HG03571 (cell line): ENCODE data around the gene PPL.
"Not testable (repeated sequence)": the region's sequence is repeated elsewhere in the genome, so short reads cannot be mapped to it uniquely, and the experiment has no call there.

ENCODE experiments used
- ATAC-seq: cut with Tn5 transposase; IDR thresholded peaks from one replicate; pipeline ENCODE4 v1.9.1; 2021; ENCODE audit not compliant: unreplicated experiment

The PPL gene

GRCh38 chr16:4960579-4960978 is 23.6 kb upstream of the PPL start:
- no peak for ATAC-seq

- no peak for ATAC-seq
Measured at GRCh38 chr16:4958510-4959438, 21.8 kb upstream of the PPL start.

- ATAC-seq, result peak; percentile 75
Measured at GRCh38 chr16:4957720-4958509, 21.0 kb upstream of the PPL start, which contains the start of gene SEC14L5. SEC14L5 (plus strand) TSS chr16:4958330; CDS start chr16:4959324, 994 bp downstream.

GRCh38 chr16:4957420-4957719 is 20.4 kb upstream of the PPL start:
- no peak for ATAC-seq

- no peak for ATAC-seq
Measured at GRCh38 chr16:4954714-4955113, 17.8 kb upstream of the PPL start.

- ATAC-seq, result not testable (repeated sequence)
Measured at GRCh38 chr16:4951583-4951982, 14.6 kb upstream of the PPL start.

- no peak for ATAC-seq
Measured at GRCh38 chr16:4949986-4950385, 13.0 kb upstream of the PPL start.

- no peak for ATAC-seq
Measured at GRCh38 chr16:4948903-4949766, 12.2 kb upstream of the PPL start.

GRCh38 chr16:4947722-4948503 is 11.0 kb upstream of the PPL start:
- ATAC-seq, result no peak

- ATAC-seq, result no peak
Measured at GRCh38 chr16:4946917-4947316, 10.0 kb upstream of the PPL start.

- no peak for ATAC-seq
Measured at GRCh38 chr16:4945560-4946502, 8.9 kb upstream of the PPL start.

GRCh38 chr16:4944333-4945281 is 7.7 kb upstream of the PPL start:
- ATAC-seq, result no peak

- ATAC-seq, result no peak
Measured at GRCh38 chr16:4942481-4942880, 5.5 kb upstream of the PPL start.

GRCh38 chr16:4940719-4941118 is 3.8 kb upstream of the PPL start:
- no peak for ATAC-seq

GRCh38 chr16:4938683-4939030 is 1.7 kb upstream of the PPL start:
- ATAC-seq, result no peak

GRCh38 chr16:4937782-4938682 is 1.1 kb upstream of the PPL start:
- ATAC-seq, result no peak
